HG02981 (cell line): Measurements from ENCODE around the gene IGFBP4.

Experiments used
- ATAC-seq: cut with Tn5 transposase; IDR thresholded peaks from one replicate; pipeline ENCODE4 v1.9.1; 2021; ENCODE audit warnings: mild to moderate bottlenecking, moderate library complexity; ENCODE audit not compliant: unreplicated experiment

The IGFBP4 gene

GRCh38 chr17:40470932-40471828, 27.9 kb downstream of the IGFBP4 start:
- no peak for ATAC-seq

GRCh38 chr17:40471846-40472732, 28.8 kb downstream of the IGFBP4 start:
- no peak for ATAC-seq

DNA sequence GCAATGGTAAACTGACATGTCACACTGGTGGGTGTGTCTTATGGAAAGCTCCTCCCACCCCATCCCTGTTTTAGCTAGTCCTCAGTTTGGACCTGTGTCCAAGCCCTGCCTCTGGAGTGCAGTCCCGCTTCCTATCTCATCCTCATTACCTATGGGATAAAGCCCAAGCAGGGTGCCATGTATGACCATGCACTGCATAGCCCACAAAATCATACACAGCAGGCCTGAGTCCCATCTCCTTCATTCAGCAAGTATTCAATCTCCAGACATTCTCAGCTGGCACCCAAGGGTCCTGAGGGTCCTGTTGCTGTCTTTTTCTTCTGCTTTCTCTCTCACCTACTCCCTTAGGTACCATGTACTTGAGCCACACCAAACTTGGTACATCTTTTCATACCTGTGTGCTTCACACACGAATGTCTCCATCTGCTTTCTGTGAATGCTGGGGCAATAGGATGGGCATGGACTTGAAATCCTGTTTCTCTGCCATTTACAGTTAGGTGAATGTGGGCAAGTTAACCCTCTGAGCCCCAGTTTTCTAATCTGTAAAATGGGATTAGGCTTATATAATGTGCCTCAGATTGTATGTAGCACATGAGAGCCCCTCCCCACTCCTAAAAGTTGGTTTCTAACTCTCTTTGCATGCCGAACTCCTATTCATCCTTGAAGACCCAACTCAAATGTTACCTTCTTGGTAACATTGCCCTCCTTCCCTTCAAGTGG, 29.6 kb downstream of the IGFBP4 start:
- no peak for ATAC-seq

- ATAC-seq, result no peak
Measured at GRCh38 chr17:40473573-40474365, 30.5 kb downstream of the IGFBP4 start.

DNA sequence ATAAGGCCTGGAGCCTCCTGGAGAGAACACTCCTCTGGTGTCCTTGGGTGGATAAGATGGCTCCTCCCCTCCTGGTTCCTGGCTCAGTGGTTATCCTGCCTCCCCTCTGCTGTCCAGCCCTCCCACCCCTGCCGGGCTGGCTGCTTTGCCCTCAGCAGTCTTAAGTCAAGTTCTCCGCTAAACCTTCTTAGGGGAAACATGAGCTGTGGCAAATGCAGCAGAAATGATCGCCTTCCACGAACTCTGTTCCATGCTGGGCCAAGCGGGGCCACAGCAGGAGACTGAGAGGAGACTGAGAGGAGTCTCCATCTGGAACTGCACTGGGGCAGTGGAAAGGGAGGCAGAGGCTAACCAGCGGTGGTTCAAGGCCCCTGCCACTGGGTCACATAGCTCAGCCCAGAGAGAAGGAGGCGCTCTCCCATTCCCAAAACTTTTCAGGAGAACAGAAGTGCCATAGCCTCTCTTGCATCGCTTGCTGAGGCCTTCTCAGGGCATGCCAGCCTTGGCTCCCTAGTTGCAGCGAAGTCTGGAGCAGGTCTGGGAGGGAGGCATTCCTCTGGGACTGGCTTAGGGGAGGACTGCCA, 31.3 kb downstream of the IGFBP4 start:
- ATAC-seq, result no peak

GRCh38 chr17:40475234-40475908, 32.1 kb downstream of the IGFBP4 start:
- no peak for ATAC-seq

DNA sequence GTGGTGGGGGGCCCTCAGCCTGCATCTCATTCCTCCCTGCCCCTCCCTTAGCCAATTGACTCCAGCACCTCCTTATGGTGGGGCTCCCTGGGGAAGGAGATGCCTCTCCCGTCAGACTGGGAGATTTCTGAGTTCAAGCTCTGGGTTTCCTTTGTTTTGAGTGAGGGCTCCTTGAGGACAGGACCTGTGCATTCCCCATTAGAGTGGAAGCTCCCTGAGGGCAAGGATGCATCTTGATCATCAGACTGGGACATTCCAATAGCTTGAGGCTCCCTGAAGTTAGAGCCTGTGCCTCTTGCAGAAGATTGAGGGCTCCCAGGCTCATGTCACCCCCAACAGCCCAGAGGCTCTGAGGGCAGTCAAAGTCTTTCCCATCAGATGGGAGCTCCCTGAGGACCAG, 34.5 kb downstream of the IGFBP4 start:
- no peak for ATAC-seq

DNA sequence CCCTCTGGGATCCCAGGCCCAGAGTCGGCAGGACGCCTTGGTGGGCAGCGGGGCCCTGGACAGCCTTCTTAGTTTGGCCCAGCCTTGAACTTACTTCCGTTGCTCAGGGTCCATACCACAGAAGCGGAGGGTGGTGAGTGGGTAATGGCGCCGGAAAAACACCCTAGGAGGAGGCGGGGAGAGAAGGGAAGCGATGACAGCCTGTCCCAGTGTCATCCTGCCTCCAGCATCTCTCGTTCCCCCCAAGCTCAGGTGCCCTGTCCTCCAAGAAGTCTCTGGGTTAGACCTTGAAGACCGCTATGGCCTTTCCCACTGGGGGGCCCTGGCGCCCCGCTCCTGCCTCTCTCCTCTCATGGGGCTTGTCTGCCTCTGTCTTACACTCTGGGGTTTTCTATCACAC, 35.2 kb downstream of the IGFBP4 start:
- ATAC-seq, result no peak

DNA sequence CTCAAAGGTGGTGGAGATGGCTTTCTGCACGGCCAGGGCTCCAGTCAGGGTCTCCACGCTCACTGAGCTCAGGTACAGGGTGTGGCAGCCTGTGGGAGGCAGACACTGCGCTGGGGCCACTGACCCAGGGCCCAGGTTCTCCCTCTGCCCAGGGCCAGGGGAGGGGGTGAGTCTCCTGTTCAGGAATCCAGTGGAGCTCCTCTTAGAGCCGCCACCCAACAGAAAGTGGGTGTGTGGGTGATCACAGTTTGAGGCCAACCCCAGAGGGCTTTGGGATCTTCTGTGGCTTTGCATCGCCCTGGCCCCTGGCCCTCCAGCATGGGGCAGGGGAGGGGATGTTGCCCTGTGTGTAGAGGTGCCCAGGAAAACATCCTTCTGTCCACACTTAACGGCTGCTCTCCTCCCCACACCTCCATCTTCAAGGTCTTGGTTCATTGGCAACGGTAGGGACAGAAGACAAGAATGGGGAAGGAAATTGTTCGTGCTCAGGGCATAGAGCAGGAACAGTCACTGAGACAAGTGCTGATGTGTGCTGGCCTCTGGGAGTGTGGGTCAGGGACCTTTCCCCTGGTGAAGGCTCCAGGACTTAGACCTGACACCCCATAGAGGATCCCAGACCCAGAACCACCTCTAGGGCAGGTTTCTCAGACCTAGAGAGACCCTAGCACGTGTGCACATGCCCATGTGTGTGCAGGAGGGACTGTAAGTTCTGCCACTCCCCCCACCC, 36.7 kb downstream of the IGFBP4 start:
- no peak for ATAC-seq

DNA sequence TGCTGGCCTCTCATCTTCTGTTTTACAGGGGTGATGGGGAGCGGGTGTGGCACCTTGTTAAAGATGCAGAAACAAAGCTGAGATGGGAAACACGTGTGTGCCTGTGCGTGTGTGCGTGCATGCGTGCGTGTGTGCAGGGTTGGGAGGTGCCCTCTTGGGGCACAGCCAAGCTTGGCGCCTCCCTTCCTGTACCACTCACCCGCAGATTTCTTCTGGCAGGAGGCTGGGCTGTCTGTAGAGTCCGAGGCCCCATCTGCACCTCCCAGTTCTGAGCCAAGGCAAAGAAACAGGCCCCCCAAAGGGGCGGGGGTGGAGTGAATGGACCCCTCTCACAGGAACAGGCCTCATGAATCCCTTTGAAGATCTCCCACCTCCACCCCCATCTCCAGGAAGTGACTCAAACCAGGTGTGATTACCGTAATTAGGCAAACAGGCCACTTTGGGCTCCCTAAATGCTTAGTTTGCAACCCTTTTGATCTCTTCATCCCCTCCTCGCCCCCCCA, 37.3 kb downstream of the IGFBP4 start:
- ATAC-seq, result no peak

DNA sequence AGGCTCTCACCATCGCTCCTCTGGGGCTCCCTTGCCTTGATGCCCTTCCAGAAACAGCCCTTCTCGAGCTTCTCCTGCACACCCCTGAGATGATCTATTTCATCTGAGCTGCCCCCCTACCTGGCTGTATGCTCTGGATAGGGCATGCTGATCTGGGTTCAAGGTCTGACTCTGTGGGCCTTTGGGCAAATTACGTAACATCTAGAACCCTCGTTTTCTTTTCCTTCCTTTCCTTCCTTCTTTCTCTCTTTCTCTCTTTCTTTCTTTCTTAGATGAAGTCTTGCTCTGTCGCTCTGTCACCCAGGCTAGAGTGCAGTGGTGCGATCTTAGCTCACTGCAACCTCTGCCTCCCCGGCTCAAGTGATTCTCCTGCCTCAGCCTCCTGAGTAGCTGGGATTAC, 37.9 kb downstream of the IGFBP4 start:
- ATAC-seq, result no peak

GRCh38 chr17:40482722-40483121, 39.5 kb downstream of the IGFBP4 start:
- no peak for ATAC-seq

DNA sequence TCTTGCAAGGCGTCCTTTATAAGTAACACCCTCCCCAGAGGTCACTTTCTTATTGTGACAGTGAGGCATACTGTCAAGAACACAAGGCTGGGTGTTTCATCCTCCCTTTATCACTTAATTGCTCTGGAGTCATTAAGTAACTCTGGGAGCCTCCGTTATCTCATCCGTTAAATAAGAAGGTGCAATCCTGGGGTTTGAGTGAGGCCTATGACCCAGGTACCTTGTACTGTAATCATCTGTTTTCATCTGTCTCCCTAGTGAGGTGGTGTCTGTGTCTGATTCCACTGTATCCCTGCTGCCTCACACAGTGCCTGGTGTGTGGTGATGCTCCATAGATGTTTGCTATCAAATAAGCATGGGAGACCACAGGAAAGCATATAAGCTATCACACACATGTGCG, 40.4 kb downstream of the IGFBP4 start:
- ATAC-seq, result no peak

- no peak for ATAC-seq
Measured at GRCh38 chr17:40484285-40484972, 41.2 kb downstream of the IGFBP4 start.

DNA sequence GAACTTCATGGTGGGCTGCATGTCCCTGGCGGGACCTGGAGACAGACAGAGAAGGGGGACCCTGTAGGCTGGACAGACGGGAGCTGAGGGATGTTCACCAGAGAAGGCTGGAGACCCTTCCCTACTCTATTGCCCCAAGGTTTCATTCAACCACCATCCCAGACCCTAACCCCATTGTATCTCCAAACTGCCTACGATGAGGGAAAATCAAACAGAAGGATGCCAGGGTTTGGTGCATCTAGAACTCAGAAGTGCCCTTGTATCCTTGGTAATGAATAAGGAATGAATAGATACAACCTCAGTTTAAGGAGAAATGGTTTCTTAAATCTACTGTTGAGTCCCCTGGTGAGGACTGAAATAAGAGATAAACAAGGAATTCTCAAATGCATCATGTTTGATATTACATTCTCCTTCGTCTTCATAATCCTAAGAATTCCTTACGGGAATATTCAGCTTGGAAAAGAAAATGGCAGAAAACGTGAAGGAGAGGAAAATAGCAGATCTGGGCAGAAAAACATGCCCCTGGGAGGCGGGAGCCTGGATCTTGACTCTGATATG, 41.8 kb downstream of the IGFBP4 start:
- ATAC-seq, result no peak

- ATAC-seq, result no peak
Measured at GRCh38 chr17:40485851-40486521, 42.7 kb downstream of the IGFBP4 start.
